Measurements from ENCODE around the gene RAB3GAP1.

DNA sequence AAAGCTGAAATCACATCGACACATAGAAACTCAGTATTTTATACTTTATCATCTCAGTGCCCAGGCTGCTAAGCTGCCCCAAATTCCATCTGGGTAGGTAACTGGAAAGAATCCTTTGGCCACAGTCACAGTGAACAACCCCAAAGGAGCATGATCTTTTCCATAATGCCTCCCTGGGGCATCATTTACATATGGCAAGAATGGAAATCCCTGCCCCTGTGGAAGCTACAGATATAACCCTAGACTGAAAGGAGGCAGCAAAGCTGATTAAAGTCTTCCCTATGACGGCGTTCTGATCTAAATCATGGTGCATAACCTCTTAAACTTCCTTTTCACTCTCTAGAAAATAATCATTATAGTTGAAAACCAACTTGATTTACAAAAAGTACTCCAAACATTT lies 46.3 kb upstream of the RAB3GAP1 start:
- TF ChIP-seq, protein P1, sequence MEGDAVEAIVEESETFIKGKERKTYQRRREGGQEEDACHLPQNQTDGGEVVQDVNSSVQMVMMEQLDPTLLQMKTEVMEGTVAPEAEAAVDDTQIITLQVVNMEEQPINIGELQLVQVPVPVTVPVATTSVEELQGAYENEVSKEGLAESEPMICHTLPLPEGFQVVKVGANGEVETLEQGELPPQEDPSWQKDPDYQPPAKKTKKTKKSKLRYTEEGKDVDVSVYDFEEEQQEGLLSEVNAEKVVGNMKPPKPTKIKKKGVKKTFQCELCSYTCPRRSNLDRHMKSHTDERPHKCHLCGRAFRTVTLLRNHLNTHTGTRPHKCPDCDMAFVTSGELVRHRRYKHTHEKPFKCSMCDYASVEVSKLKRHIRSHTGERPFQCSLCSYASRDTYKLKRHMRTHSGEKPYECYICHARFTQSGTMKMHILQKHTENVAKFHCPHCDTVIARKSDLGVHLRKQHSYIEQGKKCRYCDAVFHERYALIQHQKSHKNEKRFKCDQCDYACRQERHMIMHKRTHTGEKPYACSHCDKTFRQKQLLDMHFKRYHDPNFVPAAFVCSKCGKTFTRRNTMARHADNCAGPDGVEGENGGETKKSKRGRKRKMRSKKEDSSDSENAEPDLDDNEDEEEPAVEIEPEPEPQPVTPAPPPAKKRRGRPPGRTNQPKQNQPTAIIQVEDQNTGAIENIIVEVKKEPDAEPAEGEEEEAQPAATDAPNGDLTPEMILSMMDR (IDR thresholded peaks at IDR 0.05; ENCODE audit: borderline replicate concordance, extremely low read depth, low read length, poor library complexity, severe bottlenecking): no peak
- no peak for TF ChIP-seq EZH2 (IDR thresholded peaks at IDR 0.05; ENCODE audit: borderline replicate concordance, low read depth, low read length, severe bottlenecking)

Data from DND-41 (cell line).